Endothelial cell of umbilical vein (primary cell): ENCODE data around the gene C10orf71. TPM values are rescaled to one million over a fixed set of nuclear protein-coding genes. Genes with fewer than 3 reads are reported as not detected.

Experiments
- BruUV-seq: library from RNA; stranded (reverse); fragments of 400-500 nt; replicated peaks from 2 replicates; lab custom pipeline; 2021; lab: Mats Ljungman, UMichigan
- CTCF ChIA-PET: fragments of 300-600, 350-600 bp; sonication (Branson Sonifier 250); formaldehyde crosslinking; loops from one replicate; lab custom pipeline; 2021; ENCODE audit warnings: antibody characterized with exemption, inconsistent platforms; lab: Charles Lee
- POLR2A ChIA-PET: fragments of 300-600, 350-600 bp; sonication (Branson Sonifier 250); formaldehyde crosslinking; loops from one replicate; lab custom pipeline; 2021; ENCODE audit warnings: antibody characterized with exemption, inconsistent platforms; lab: Charles Lee
- DNase-seq: peaks from one replicate; pipeline ENCODE4 v3.0.0-alpha.2; 2011; ENCODE audit warnings: low read depth, low spot score
- FAIRE-seq: peaks from 2 replicates; lab custom pipeline; 2011; peaks lifted over from hg19 to GRCh38; lab: Jason Lieb, UNC
- H2AFZ ChIP-seq: 2 replicates; pipeline ENCODE4 v1.6.0; 2012; ENCODE audit warnings: low read depth, low read length, control low read depth, inconsistent platforms
- H3K27ac ChIP-seq: 2 replicates; pipeline ENCODE4 v1.5.1; 2011; ENCODE audit warnings: low read depth, mild to moderate bottlenecking, control low read depth, low read length, moderate library complexity; ENCODE audit not compliant: insufficient read depth
- H3K27me3 ChIP-seq, 2 experiments: 2 replicates each; pipeline versions ENCODE4 v1.6.0 to v1.6.1; 2011; ENCODE audit warnings: low read length in 2 of 2, mixed read lengths in 1 of 2; ENCODE audit not compliant: control insufficient read depth in 2 of 2, insufficient read depth in 2 of 2
- H3K36me3 ChIP-seq, 2 experiments: 2 replicates in 1 of 2; 3 replicates in 1 of 2; pipeline ENCODE4 v1.5.1; 2011; ENCODE audit warnings: low read length in 2 of 2, mild to moderate bottlenecking in 1 of 2, moderate library complexity in 1 of 2; ENCODE audit not compliant: control insufficient read depth in 2 of 2, insufficient read depth in 2 of 2; ENCODE audit errors: extremely low read depth in 1 of 2
- H3K4me1 ChIP-seq: 3 replicates; pipeline ENCODE4 v1.5.1; 2011; ENCODE audit warnings: mild to moderate bottlenecking, low read length; ENCODE audit not compliant: control insufficient read depth, insufficient read depth; ENCODE audit errors: extremely low read depth
- H3K4me2 ChIP-seq: 2 replicates; pipeline ENCODE4 v1.6.1; 2011; ENCODE audit warnings: low read length, control low read depth, mixed read lengths; ENCODE audit not compliant: insufficient read depth
- H3K4me3 ChIP-seq, 3 experiments: fragments of 200-600 bp in 1 of 3; sonication (generic), shearing (Covaris generic) in 1 of 3; replicated peaks in 1 of 3; 2 replicates each; pipeline ENCODE4 v1.5.1; 2011 to 2016; ENCODE audit warnings: control low read depth in 3 of 3, low read length in 3 of 3, mild to moderate bottlenecking in 2 of 3, inconsistent platforms in 1 of 3, low read depth in 1 of 3, moderate library complexity in 1 of 3; ENCODE audit not compliant: insufficient read depth in 1 of 3
- H3K79me2 ChIP-seq: 2 replicates; pipeline ENCODE4 v1.6.0; 2012; ENCODE audit warnings: low read length, inconsistent platforms; ENCODE audit not compliant: control insufficient read depth, insufficient read depth
- H3K9ac ChIP-seq: replicated peaks from 2 replicates; pipeline ENCODE3; 2011; ENCODE audit warnings: low read length, control low read depth; ENCODE audit not compliant: insufficient read depth; ENCODE audit errors: extremely low read depth
- H3K9me1 ChIP-seq: replicated peaks from 3 replicates; pipeline ENCODE4 v1.6.0; 2011; ENCODE audit warnings: mild to moderate bottlenecking, low read length; ENCODE audit not compliant: control insufficient read depth, insufficient read depth; ENCODE audit errors: extremely low read depth
- H3K9me3 ChIP-seq: replicated peaks from 2 replicates; pipeline ENCODE4 v1.5.1; 2012; ENCODE audit warnings: low read length, inconsistent platforms; ENCODE audit not compliant: control insufficient read depth, insufficient read depth
- H4K20me1 ChIP-seq: replicated peaks from 2 replicates; pipeline ENCODE3; 2011; ENCODE audit warnings: mild to moderate bottlenecking, low read length; ENCODE audit not compliant: control insufficient read depth, insufficient read depth; ENCODE audit errors: extremely low read depth
- CTCF ChIP-seq, 2 donors: IDR thresholded peaks; 1 replicate in 1 of 2; 2 replicates in 1 of 2; pipeline ENCODE4 v1.5.1; 2011; ENCODE audit warnings: low read length in 2 of 2, mild to moderate bottlenecking in 2 of 2, moderate library complexity in 2 of 2, control low read depth in 1 of 2, inconsistent platforms in 1 of 2, low read depth in 1 of 2; ENCODE audit not compliant: insufficient read depth in 1 of 2; ENCODE audit errors: extremely low read depth in 1 of 2
- EZH2 ChIP-seq: IDR thresholded peaks from 2 replicates; pipeline ENCODE4 v1.6.1; 2012; ENCODE audit warnings: borderline replicate concordance, low read depth, mild to moderate bottlenecking, moderate library complexity, low read length, inconsistent platforms; ENCODE audit not compliant: severe bottlenecking
- FOS ChIP-seq: IDR thresholded peaks from 2 replicates; pipeline ENCODE4 v1.6.1; 2011; ENCODE audit warnings: mild to moderate bottlenecking, low read length, moderate library complexity, borderline replicate concordance; ENCODE audit not compliant: insufficient read depth
- GATA2 ChIP-seq: IDR thresholded peaks from 2 replicates; pipeline ENCODE4 v1.7.0; 2011; ENCODE audit warnings: low read depth, mild to moderate bottlenecking, moderate library complexity, mixed read lengths, low read length; ENCODE audit not compliant: insufficient read length, insufficient read depth
- JUN ChIP-seq: IDR thresholded peaks from 2 replicates; pipeline ENCODE4 v1.6.1; 2011; ENCODE audit warnings: borderline replicate concordance, low read depth; ENCODE audit not compliant: insufficient read length, insufficient read depth
- MAX ChIP-seq: IDR thresholded peaks from 2 replicates; pipeline ENCODE4 v1.6.1; 2011; ENCODE audit not compliant: insufficient read depth, insufficient read length
- MYC ChIP-seq: IDR thresholded peaks from one replicate; pipeline ENCODE4 v1.6.1; 2011; ENCODE audit warnings: mild to moderate bottlenecking, low read depth, low read length
- POLR2A ChIP-seq: IDR thresholded peaks from 2 replicates; pipeline ENCODE4 v1.6.1; 2012; ENCODE audit warnings: low read depth, mild to moderate bottlenecking, control low read depth, low read length
- POLR2AphosphoS5 ChIP-seq: IDR thresholded peaks from 2 replicates; pipeline ENCODE4 v1.6.1; 2012; ENCODE audit warnings: low read depth, mild to moderate bottlenecking, control low read depth, low read length, moderate library complexity; ENCODE audit not compliant: insufficient read depth
- dilution Hi-C: fragments of 300-500 bp; cut with MboI; formaldehyde crosslinking; loops from one replicate; pipeline ENCODE4 v1.15.0; 2019; ENCODE audit warnings: low sequenced_read_pairs; ENCODE audit not compliant: extremely low pct_ligation_motif_present
- intact Hi-C: fragments of 100-400 bp; cut with micrococcal nuclease; formaldehyde crosslinking; loops from one replicate; pipeline ENCODE4 v1.10.0; 2022
- polyA plus RNA-seq, 4 experiments: library from polyadenylated mRNA; depleted of rRNA in 3 of 4; stranded (reverse) in 3 of 4; unstranded in 1 of 4; fragments of >200 nt; gene quantifications; 2 replicates each; pipeline versions ENCODE4 v1.2.1 to v1.2.3, GENCODE V29; 2011 to 2012; ENCODE audit warnings: missing spikeins in 1 of 4
- total RNA-seq: library from RNA; stranded (reverse); gene quantifications from 2 replicates; pipeline ENCODE4 v1.2.3, GENCODE V29; 2021

C10orf71 gene
- total and polyA plus RNA-seq, 2 donors (not counting 3 experiments of a cell fraction or from before 2014, with no cell fraction given): not detected

DNA sequence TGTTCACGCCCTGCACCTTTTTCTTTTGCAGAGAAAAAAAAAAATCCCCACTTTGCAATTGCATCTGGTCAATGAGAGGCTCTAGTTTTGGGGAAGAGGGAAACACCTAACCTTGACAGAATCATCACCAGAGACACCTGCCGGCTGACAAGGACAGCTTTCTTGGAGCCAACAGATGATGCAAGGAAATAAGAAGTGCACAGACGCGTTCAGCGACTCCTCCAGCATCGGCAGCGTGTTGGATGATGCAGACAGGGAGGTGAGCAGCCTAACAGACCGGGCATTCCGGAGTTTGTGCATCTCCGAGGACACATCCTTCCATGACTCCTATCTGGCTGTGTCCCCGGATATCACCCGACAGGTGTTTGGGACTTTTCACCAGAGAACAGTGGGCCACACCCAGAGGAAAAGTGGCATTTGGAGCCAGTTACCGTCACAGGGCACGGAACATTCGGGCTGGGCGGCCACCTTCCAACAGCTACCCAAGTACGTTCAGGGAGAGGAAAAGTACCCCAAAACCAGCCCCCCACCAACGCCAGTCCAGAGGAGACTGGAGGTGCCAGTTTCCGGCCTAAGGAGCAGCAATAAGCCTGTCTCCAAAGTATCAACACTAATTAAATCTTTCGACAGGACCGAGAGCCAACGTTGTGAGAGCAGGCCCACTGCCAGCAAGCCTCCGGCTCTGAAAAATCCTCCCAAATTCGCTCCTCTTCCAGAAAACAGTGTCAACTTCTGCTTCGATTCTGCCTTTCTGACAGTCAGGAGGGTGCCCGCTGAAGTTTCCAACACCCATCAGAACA is 23.6 kb downstream of the C10orf71 start:
- no peaks in the 10 kb centered on the region for H3K9me1 ChIP-seq
- H3K4me1 ChIP-seq: no peaks in the 10 kb centered on the region
- intact Hi-C loops (no loop called here), dilution Hi-C loops (no loop called here)
- FAIRE-seq (no peak), DNase-seq (no peak)
- no TSS peak for BruUV-seq
- ChIA-PET CTCF (no interaction called here), POLR2A (no interaction called here)
- H3K4me3 ChIP-seq: no peak overlapping the region
- H3K9ac ChIP-seq: no peak overlapping the region
- H3K27ac ChIP-seq: no peak overlapping the region
- no peaks in the 10 kb centered on the region for H3K27me3 ChIP-seq
- H3K36me3 ChIP-seq: no peaks in the 10 kb centered on the region
- TF ChIP-seq CTCF (IDR thresholded peaks at IDR 0.05; ENCODE audit: extremely low read depth in 1 of 2, insufficient read depth in 1 of 2, low read depth in 1 of 2, low read length in 2 of 2): no peak
- TF ChIP-seq JUN: no peak
- TF ChIP-seq MYC: no peak
- TF ChIP-seq EZH2: no peak
- TF ChIP-seq POLR2AphosphoS5: no peak
- no peak for TF ChIP-seq GATA2
- no peak for TF ChIP-seq MAX
- no peak for TF ChIP-seq POLR2A
- TF ChIP-seq FOS: no peak
- no peaks in the 10 kb centered on the region for H3K9me3 ChIP-seq
- H2AFZ ChIP-seq: no peak overlapping the region
- no peaks in the 10 kb centered on the region for H3K79me2 ChIP-seq
- H3K4me2 ChIP-seq: no peak overlapping the region
- no peaks in the 10 kb centered on the region for H4K20me1 ChIP-seq
